Ishikawa (cell line): ENCODE results near the gene ZNF821.

Experiments used
- CEBPB ChIP-seq: IDR thresholded peaks from 2 replicates; pipeline ENCODE4 v1.6.1; 2012
- CREB1 ChIP-seq: IDR thresholded peaks from 2 replicates; pipeline ENCODE4 v1.6.1; 2012; ENCODE audit warnings: low read depth
- EGR1 ChIP-seq: IDR thresholded peaks from 2 replicates; pipeline ENCODE4 v1.6.1; 2012
- EP300 ChIP-seq: IDR thresholded peaks from 2 replicates; pipeline ENCODE4 v1.6.1; 2012; ENCODE audit warnings: borderline replicate concordance
- FOXM1 ChIP-seq: IDR thresholded peaks from 2 replicates; pipeline ENCODE4 v1.6.1; 2012; ENCODE audit warnings: low read depth, borderline replicate concordance
- MAX ChIP-seq: IDR thresholded peaks from 2 replicates; pipeline ENCODE4 v1.6.1; 2012
- NFIC ChIP-seq: IDR thresholded peaks from 2 replicates; pipeline ENCODE4 v1.6.1; 2012
- RAD21 ChIP-seq: IDR thresholded peaks from 2 replicates; pipeline ENCODE4 v1.6.1; 2012; ENCODE audit warnings: low read depth
- TAF1 ChIP-seq: IDR thresholded peaks from 2 replicates; pipeline ENCODE4 v1.6.1; 2012; ENCODE audit warnings: low read depth, mild to moderate bottlenecking
- TCF12 ChIP-seq: IDR thresholded peaks from 2 replicates; pipeline ENCODE4 v1.6.1; 2012; ENCODE audit warnings: low read depth
- TEAD4 ChIP-seq: IDR thresholded peaks from 2 replicates; pipeline ENCODE4 v1.6.1; 2012
- YY1 ChIP-seq: IDR thresholded peaks from 2 replicates; pipeline ENCODE4 v1.6.1; 2012; ENCODE audit warnings: low read depth
- ZBTB7A ChIP-seq: IDR thresholded peaks from 2 replicates; pipeline ENCODE4 v1.6.1; 2012; ENCODE audit warnings: low read depth
- TF ChIP-seq, protein P1 (sequence below): IDR thresholded peaks from 2 replicates; pipeline ENCODE4 v1.6.1; 2012
- TF ChIP-seq, protein P2 (sequence below): IDR thresholded peaks from 2 replicates; pipeline ENCODE4 v1.6.1; 2012; ENCODE audit warnings: low read depth, mild to moderate bottlenecking

The ZNF821 gene

DNA sequence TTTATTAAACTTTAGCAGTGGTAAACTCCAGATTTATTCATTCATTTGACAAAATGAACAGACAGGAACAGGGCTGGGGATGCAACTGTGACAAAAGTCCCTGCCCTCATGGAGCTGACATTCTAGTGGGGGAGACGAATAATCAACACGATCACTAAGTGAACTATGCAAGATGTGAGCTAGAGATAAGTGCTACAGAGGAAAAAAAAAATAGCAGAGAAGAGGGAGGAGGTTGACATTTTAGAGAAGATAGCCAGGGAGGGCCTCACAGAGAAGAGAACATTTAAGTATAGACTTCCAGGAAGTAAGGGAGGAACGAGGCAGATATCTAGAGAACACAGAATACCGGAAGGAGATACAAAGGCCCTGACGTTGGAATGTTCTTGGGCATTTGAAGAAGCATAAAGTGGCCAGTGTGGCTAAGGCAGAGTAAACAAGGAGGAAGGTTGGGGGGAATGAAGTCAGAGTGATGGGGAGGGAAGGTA lies 57.4 kb downstream of the ZNF821 start:
- TF ChIP-seq RAD21, result no peak
- TF ChIP-seq TEAD4, result no peak
- no peak for TF ChIP-seq ZBTB7A
- TF ChIP-seq, protein P1, sequence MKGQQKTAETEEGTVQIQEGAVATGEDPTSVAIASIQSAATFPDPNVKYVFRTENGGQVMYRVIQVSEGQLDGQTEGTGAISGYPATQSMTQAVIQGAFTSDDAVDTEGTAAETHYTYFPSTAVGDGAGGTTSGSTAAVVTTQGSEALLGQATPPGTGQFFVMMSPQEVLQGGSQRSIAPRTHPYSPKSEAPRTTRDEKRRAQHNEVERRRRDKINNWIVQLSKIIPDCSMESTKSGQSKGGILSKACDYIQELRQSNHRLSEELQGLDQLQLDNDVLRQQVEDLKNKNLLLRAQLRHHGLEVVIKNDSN, result no peak
- no peak for TF ChIP-seq CEBPB
- TF ChIP-seq MAX, result no peak
- TF ChIP-seq TAF1, result no peak
- TF ChIP-seq EGR1, result no peak
- TF ChIP-seq, protein P2, sequence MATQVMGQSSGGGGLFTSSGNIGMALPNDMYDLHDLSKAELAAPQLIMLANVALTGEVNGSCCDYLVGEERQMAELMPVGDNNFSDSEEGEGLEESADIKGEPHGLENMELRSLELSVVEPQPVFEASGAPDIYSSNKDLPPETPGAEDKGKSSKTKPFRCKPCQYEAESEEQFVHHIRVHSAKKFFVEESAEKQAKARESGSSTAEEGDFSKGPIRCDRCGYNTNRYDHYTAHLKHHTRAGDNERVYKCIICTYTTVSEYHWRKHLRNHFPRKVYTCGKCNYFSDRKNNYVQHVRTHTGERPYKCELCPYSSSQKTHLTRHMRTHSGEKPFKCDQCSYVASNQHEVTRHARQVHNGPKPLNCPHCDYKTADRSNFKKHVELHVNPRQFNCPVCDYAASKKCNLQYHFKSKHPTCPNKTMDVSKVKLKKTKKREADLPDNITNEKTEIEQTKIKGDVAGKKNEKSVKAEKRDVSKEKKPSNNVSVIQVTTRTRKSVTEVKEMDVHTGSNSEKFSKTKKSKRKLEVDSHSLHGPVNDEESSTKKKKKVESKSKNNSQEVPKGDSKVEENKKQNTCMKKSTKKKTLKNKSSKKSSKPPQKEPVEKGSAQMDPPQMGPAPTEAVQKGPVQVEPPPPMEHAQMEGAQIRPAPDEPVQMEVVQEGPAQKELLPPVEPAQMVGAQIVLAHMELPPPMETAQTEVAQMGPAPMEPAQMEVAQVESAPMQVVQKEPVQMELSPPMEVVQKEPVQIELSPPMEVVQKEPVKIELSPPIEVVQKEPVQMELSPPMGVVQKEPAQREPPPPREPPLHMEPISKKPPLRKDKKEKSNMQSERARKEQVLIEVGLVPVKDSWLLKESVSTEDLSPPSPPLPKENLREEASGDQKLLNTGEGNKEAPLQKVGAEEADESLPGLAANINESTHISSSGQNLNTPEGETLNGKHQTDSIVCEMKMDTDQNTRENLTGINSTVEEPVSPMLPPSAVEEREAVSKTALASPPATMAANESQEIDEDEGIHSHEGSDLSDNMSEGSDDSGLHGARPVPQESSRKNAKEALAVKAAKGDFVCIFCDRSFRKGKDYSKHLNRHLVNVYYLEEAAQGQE, result no peak
- no peak for TF ChIP-seq YY1
- TF ChIP-seq EP300, result no peak
- no peak for TF ChIP-seq FOXM1
- TF ChIP-seq TCF12, result no peak
- TF ChIP-seq CREB1, result no peak
- TF ChIP-seq NFIC, result no peak

DNA sequence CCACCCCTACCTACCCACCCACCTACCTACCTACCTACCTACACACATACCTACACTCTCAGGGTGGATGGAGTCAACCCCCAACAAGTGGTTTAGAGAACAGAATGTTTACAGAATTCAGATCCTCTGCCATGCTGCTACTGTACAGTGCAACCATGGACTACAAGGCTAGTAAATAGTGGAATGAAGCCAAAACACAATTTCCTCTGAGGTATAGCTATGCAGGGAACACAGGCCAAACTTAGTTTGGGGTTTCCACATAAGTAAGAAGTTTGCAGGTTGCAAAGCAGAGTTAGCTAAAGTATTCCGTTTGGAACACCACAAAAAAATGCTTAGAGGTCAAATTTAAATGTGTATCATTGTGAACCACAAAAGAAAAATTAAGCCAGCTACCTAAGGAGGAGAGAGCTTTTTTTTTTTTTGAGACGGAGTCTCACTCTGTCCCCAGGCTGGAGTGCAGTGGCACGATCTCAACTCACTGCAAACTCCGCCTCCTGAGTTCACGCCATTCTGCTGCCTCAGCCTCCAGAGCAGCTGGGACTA lies 72.7 kb downstream of the ZNF821 start:
- TF ChIP-seq MAX (no peak), EGR1 (no peak), RAD21 (no peak), TCF12 (no peak), ZBTB7A (no peak), EP300 (no peak), YY1 (no peak), CREB1 (no peak), TEAD4 (no peak), TAF1 (no peak), FOXM1 (no peak), CEBPB (no peak), NFIC (no peak)
- TF ChIP-seq, protein P2, result no peak
- TF ChIP-seq, protein P1, result no peak
